Measurements from ENCODE around the gene ZNF253. TPM values are rescaled to one million over a fixed set of nuclear protein-coding genes. Genes with fewer than 3 reads are reported as not detected.
"Not testable (repeated sequence)": the region's sequence is repeated elsewhere in the genome, so short reads cannot be mapped to it uniquely, and the experiment has no call there.

ZNF253 gene
- polyA plus RNA-seq (2013), result 7.0 TPM

- 0% methylated on average over 32 of the region's 43 CpGs for WGBS (ENCODE audit: insufficient coverage)
- H3K9me3 ChIP-seq (ENCODE audit: control extremely low read depth in 1 of 5, control insufficient read depth in 4 of 5, insufficient read depth in 2 of 5, low read depth in 1 of 5, low read length in 4 of 5), result peaks cover 2 to 35% (median 16%) of the 10 kb centered on the region in 5 experiments
- ChIA-PET CTCF (interaction anchor here (0.9 to 1.1 kb wide), 2 partner anchors 15 to 99 kb away, joined by 3 read pairs; no protein-coding TSS in a partner anchor), POLR2A (interaction anchor here (0.5 to 2.1 kb wide), 10 partner anchors 8 to 202 kb away, joined by 3 to 11 read pairs (median 4); partner anchors contain the start of genes ZNF506, ZNF682 and ZNF93)
- peaks cover 0 to 17% (median 3%) of the 10 kb centered on the region in 4 experiments for H3K4me1 ChIP-seq (ENCODE audit: control extremely low read depth in 1 of 4, control insufficient read depth in 4 of 4, insufficient read depth in 4 of 4, low read length in 3 of 4)
- H3K27me3 ChIP-seq (replicated peaks in 2 of 5; ENCODE audit: control insufficient read depth in 4 of 5, insufficient read depth in 5 of 5, low read length in 4 of 5), result peaks cover 0 to 3% (median 0%) of the 10 kb centered on the region in 5 experiments
- H3K4me3 ChIP-seq (ENCODE audit: control insufficient read depth in 1 of 7, extremely low read depth in 1 of 7, insufficient read depth in 4 of 7, low read depth in 2 of 7, low read length in 6 of 7), result peak within 1 kb of the TSS; percentile 68 to 99 (median 93)
- peak; percentile 95 to 98 (median 98) for DNase-seq
- peak within 1 kb of the TSS; percentile 88 to 95 for H3K27ac ChIP-seq (ENCODE audit: insufficient read depth in 1 of 2, low read depth in 1 of 2, low read length in 2 of 2, poor library complexity in 1 of 2, severe bottlenecking in 2 of 2)
- H3K36me3 ChIP-seq (ENCODE audit: control insufficient read depth in 4 of 4, insufficient read depth in 4 of 4, low read length in 3 of 4), result peaks cover 1 to 17% (median 4%) of the 10 kb centered on the region in 4 experiments
Measured at GRCh38 chr19:19865750-19866610, at the start of gene ZNF253. Gene ZNF253 (plus strand): TSS chr19:19865882. CDS start chr19:19865997, 115 bp downstream.

DNA sequence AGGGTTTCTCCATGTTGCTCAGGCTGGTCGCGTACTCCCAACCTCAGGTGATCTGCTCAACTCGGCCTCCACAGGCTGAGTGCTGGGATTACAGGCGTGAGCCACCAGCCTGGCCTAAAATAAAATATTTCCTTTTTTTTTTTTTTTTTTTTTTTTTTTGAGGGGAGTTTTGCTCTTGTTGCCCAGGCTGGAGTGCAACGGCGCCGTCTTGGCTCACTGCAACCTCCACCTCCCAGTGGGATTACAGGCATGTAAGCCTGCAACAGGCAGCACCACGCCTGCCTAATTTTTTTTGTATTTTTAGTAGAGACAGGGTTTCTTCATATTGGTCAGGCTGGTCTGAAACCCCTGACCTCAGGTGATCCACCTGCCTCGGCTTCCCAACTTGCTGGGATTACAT, 49.0 kb upstream of the ZNF253 start:
- Histone ChIP-seq H3K4me1 (ENCODE audit: control extremely low read depth in 1 of 4, control insufficient read depth in 4 of 4, insufficient read depth in 4 of 4, low read length in 3 of 4) (peaks cover 0 to 4% (median 0%) of the 10 kb centered on the region in 4 experiments), H3K27me3 (replicated peaks in 2 of 5; ENCODE audit: control insufficient read depth in 4 of 5, insufficient read depth in 5 of 5, low read length in 4 of 5) (no peaks in the 10 kb centered on the region), H3K4me3 (ENCODE audit: control insufficient read depth in 1 of 7, extremely low read depth in 1 of 7, insufficient read depth in 4 of 7, low read depth in 2 of 7, low read length in 6 of 7) (no peak overlapping the region), H3K27ac (ENCODE audit: insufficient read depth in 1 of 2, low read depth in 1 of 2, low read length in 2 of 2, poor library complexity in 1 of 2, severe bottlenecking in 2 of 2) (no peak overlapping the region), H3K9me3 (ENCODE audit: control extremely low read depth in 1 of 5, control insufficient read depth in 4 of 5, insufficient read depth in 2 of 5, low read depth in 1 of 5, low read length in 4 of 5) (peaks cover 3 to 70% (median 45%) of the 10 kb centered on the region in 5 experiments), H3K36me3 (ENCODE audit: control insufficient read depth in 4 of 4, insufficient read depth in 4 of 4, low read length in 3 of 4) (peaks cover 9 to 65% (median 35%) of the 10 kb centered on the region in 4 experiments)
- CTCF ChIA-PET, result no interaction called here
- DNase-seq, result no peak
- POLR2A ChIA-PET, result no interaction called here
- WGBS (ENCODE audit: insufficient coverage), result 93% methylated on average over 3 of the region's 9 CpGs

DNA sequence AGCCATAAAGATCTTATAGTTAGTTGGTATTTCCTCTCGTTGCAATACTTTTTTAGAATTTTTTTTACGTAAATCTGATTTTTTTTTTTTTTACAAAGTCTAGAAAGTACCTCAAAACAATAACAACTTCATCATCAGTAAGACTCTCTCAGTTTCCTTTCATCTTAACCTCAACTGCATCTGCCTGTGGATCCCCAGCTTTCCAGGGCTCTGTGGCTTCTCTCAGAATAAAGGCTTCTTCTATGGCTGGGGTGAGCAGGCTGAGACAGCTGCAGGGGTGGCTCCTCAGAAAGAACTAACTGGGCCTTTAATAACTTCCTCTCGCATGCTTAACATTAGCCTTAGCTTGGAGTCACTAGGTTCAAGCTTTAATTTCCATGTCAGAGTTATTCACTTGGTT, 48.3 kb upstream of the ZNF253 start:
- H3K4me1 ChIP-seq (ENCODE audit: control extremely low read depth in 1 of 4, control insufficient read depth in 4 of 4, insufficient read depth in 4 of 4, low read length in 3 of 4), result peaks cover 0 to 7% (median 0%) of the 10 kb centered on the region in 4 experiments
- no peak for DNase-seq
- peaks cover 6 to 59% (median 32%) of the 10 kb centered on the region in 4 experiments for H3K36me3 ChIP-seq (ENCODE audit: control insufficient read depth in 4 of 4, insufficient read depth in 4 of 4, low read length in 3 of 4)
- ChIA-PET CTCF (no interaction called here), POLR2A (no interaction called here)
- H3K27ac ChIP-seq (ENCODE audit: insufficient read depth in 1 of 2, low read depth in 1 of 2, low read length in 2 of 2, poor library complexity in 1 of 2, severe bottlenecking in 2 of 2), result no peak overlapping the region
- WGBS (ENCODE audit: insufficient coverage), result 100% methylated on average over 1 of the region's 3 CpGs
- H3K4me3 ChIP-seq (ENCODE audit: control insufficient read depth in 1 of 7, extremely low read depth in 1 of 7, insufficient read depth in 4 of 7, low read depth in 2 of 7, low read length in 6 of 7), result no peak overlapping the region
- no peaks in the 10 kb centered on the region for H3K27me3 ChIP-seq (replicated peaks in 2 of 5; ENCODE audit: control insufficient read depth in 4 of 5, insufficient read depth in 5 of 5, low read length in 4 of 5)
- peaks cover 3 to 65% (median 42%) of the 10 kb centered on the region in 5 experiments for H3K9me3 ChIP-seq (ENCODE audit: control extremely low read depth in 1 of 5, control insufficient read depth in 4 of 5, insufficient read depth in 2 of 5, low read depth in 1 of 5, low read length in 4 of 5)

GRCh38 chr19:19820774-19821320, 44.8 kb upstream of the ZNF253 start:
- POLR2A ChIA-PET, result interaction anchor here (0.6 to 2.5 kb wide), 5 partner anchors 9 to 80 kb away, joined by 3 to 12 read pairs (median 4); partner anchors contain the start of genes ZNF253 and ZNF93
- Histone ChIP-seq H3K27me3 (replicated peaks in 2 of 5; ENCODE audit: control insufficient read depth in 4 of 5, insufficient read depth in 5 of 5, low read length in 4 of 5) (no peaks in the 10 kb centered on the region), H3K4me3 (ENCODE audit: control insufficient read depth in 1 of 7, extremely low read depth in 1 of 7, insufficient read depth in 4 of 7, low read depth in 2 of 7, low read length in 6 of 7) (peak overlapping the region; percentile 61 to 98 (median 91)), H3K36me3 (ENCODE audit: control insufficient read depth in 4 of 4, insufficient read depth in 4 of 4, low read length in 3 of 4) (peaks cover 4 to 30% (median 17%) of the 10 kb centered on the region in 4 experiments), H3K9me3 (ENCODE audit: control extremely low read depth in 1 of 5, control insufficient read depth in 4 of 5, insufficient read depth in 2 of 5, low read depth in 1 of 5, low read length in 4 of 5) (peaks cover 4 to 57% (median 27%) of the 10 kb centered on the region in 5 experiments), H3K4me1 (ENCODE audit: control extremely low read depth in 1 of 4, control insufficient read depth in 4 of 4, insufficient read depth in 4 of 4, low read length in 3 of 4) (peaks cover 0 to 7% (median 0%) of the 10 kb centered on the region in 4 experiments), H3K27ac (ENCODE audit: insufficient read depth in 1 of 2, low read depth in 1 of 2, low read length in 2 of 2, poor library complexity in 1 of 2, severe bottlenecking in 2 of 2) (peak overlapping the region; percentile 93 to 98)
- CTCF ChIA-PET, result interaction anchor here (0.8 to 1.6 kb wide), 4 partner anchors 29 to 80 kb away, joined by 3 to 4 read pairs (median 4); partner anchors contain the start of gene ZNF93
- 57% methylated on average over 8 of the region's 17 CpGs for WGBS (ENCODE audit: insufficient coverage)
- DNase-seq, result peak in 2 of 3 donors; percentile 39 to 53

DNA sequence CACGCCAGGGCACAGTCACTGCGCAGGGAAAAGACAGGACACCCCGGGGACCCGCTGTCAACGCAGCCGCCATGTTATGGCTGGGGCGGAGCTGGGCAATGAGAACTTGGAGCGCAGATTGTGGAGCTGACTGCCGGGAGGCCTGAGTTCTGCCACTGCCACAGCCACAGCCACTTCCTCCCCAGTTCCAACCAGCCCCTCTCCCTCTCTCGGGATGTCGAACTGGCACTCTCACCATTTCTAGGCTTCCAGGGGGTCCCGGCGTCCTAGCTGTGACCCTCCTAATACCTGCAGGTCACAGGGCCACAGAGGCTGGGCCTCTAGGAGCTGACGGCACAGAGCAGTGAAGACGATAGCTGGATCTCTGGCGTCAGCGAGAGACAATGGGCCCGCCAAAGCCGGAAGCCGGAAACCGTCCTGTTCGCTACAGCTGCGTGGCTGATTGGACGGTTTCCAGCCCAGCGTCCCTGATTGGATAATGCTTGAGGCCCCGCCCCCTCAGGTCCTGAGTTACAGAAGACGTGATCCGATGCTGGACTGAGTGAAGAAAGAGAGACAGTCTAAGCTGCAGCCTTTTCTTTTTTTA, 44.2 kb upstream of the ZNF253 start, which contains the start of gene ZNF506:
ZNF506 (minus strand) TSS at position 385 of the 586 bp plus-strand sequence; CDS start at position 238, 147 bp downstream.
- peaks cover 4 to 57% (median 26%) of the 10 kb centered on the region in 5 experiments for H3K9me3 ChIP-seq (ENCODE audit: control extremely low read depth in 1 of 5, control insufficient read depth in 4 of 5, insufficient read depth in 2 of 5, low read depth in 1 of 5, low read length in 4 of 5)

DNA sequence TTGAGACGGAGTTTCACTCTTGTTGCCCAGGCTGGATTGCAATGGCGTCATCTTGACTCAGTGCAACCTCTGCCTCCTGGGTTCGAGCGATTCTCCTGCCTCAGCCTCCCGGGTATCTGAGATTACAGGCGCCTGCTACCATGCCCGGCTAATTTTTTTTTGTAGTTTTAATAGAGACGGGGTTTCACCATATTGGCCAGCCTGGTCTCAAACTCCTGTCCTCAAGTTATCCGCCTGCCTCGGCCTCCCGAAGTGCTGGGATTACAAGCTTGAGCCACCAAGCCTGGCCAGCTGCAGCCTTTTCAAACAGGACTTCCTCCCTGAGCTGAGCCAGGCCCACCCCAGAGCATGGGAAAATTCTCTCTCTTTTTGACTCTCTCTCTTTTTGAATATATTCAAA, 43.7 kb upstream of the ZNF253 start:
- Histone ChIP-seq H3K4me3 (ENCODE audit: control insufficient read depth in 1 of 7, extremely low read depth in 1 of 7, insufficient read depth in 4 of 7, low read depth in 2 of 7, low read length in 6 of 7) (peak overlapping the region; percentile 61 to 98 (median 91)), H3K27ac (ENCODE audit: insufficient read depth in 1 of 2, low read depth in 1 of 2, low read length in 2 of 2, poor library complexity in 1 of 2, severe bottlenecking in 2 of 2) (peak overlapping the region; percentile 46 to 98), H3K9me3 (ENCODE audit: control extremely low read depth in 1 of 5, control insufficient read depth in 4 of 5, insufficient read depth in 2 of 5, low read depth in 1 of 5, low read length in 4 of 5) (peaks cover 4 to 57% (median 21%) of the 10 kb centered on the region in 5 experiments), H3K36me3 (ENCODE audit: control insufficient read depth in 4 of 4, insufficient read depth in 4 of 4, low read length in 3 of 4) (peaks cover 3 to 27% (median 15%) of the 10 kb centered on the region in 4 experiments)
- H3K27me3 ChIP-seq (replicated peaks in 2 of 5; ENCODE audit: control insufficient read depth in 4 of 5, insufficient read depth in 5 of 5, low read length in 4 of 5); H3K4me1 ChIP-seq (ENCODE audit: control extremely low read depth in 1 of 4, control insufficient read depth in 4 of 4, insufficient read depth in 4 of 4, low read length in 3 of 4): not testable (repeated sequence)
- ChIA-PET CTCF (interaction anchor here (0.8 to 1.6 kb wide), 5 partner anchors 22 to 79 kb away, joined by 3 to 4 read pairs (median 3); partner anchors contain the start of gene ZNF93), POLR2A (interaction anchor here (0.6 to 2.5 kb wide), 6 partner anchors 31 to 1694 kb away, joined by 3 to 12 read pairs (median 4); partner anchors contain the start of genes ZNF253 and ZNF93)
- DNase-seq, result peak in 2 of 3 donors; percentile 28 to 57
- WGBS (ENCODE audit: insufficient coverage), result 10% methylated on average over 8 of the region's 11 CpGs

More for the DNA sequence above, 44.2 kb upstream of the ZNF253 start, which contains the start of gene ZNF506:
- no peaks in the 10 kb centered on the region for H3K27me3 ChIP-seq (replicated peaks in 2 of 5; ENCODE audit: control insufficient read depth in 4 of 5, insufficient read depth in 5 of 5, low read length in 4 of 5)
- CTCF ChIA-PET, result interaction anchor here (0.8 to 1.6 kb wide), 6 partner anchors 22 to 80 kb away, joined by 3 to 4 read pairs (median 3); partner anchors contain the start of gene ZNF93
- H3K4me1 ChIP-seq (ENCODE audit: control extremely low read depth in 1 of 4, control insufficient read depth in 4 of 4, insufficient read depth in 4 of 4, low read length in 3 of 4), result peaks cover 0 to 7% (median 0%) of the 10 kb centered on the region in 4 experiments
- POLR2A ChIA-PET, result interaction anchor here (0.6 to 2.5 kb wide), 8 partner anchors 9 to 1695 kb away, joined by 3 to 12 read pairs (median 4); partner anchors contain the start of genes ZNF253 and ZNF93
- 0% methylated on average over 24 of the region's 28 CpGs for WGBS (ENCODE audit: insufficient coverage)
- DNase-seq, result peak; percentile 98 to 99 (median 99)
- peak within 1 kb of the TSS; percentile 93 to 98 for H3K27ac ChIP-seq (ENCODE audit: insufficient read depth in 1 of 2, low read depth in 1 of 2, low read length in 2 of 2, poor library complexity in 1 of 2, severe bottlenecking in 2 of 2)
- peak within 1 kb of the TSS; percentile 61 to 98 (median 91) for H3K4me3 ChIP-seq (ENCODE audit: control insufficient read depth in 1 of 7, extremely low read depth in 1 of 7, insufficient read depth in 4 of 7, low read depth in 2 of 7, low read length in 6 of 7)
- H3K36me3 ChIP-seq (ENCODE audit: control insufficient read depth in 4 of 4, insufficient read depth in 4 of 4, low read length in 3 of 4), result peaks cover 4 to 27% (median 17%) of the 10 kb centered on the region in 4 experiments

Data from common myeloid progenitor, CD34-positive (primary cell).